ENCODE data around the gene AKAP6.

AKAP6 gene

DNA sequence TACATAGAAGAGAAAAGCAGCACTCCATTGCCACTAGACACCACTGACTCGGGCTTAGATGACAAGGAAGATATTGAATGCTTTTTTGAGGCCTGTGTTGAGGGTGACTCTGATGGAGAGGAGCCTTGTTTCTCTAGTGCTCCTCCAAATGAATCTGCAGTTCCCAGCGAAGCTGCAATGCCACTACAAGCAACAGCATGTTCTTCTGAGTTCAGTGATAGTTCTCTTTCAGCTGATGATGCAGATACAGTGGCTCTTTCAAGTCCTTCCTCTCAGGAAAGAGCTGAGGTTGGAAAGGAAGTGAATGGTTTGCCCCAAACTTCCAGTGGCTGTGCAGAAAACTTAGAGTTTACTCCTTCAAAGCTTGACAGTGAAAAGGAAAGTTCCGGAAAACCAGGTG lies 495.1 kb downstream of the AKAP6 start:
- peaks cover 14% of the 10 kb centered on the region for H3K4me1 ChIP-seq (ENCODE audit: insufficient read depth, low read length)
- no peak overlapping the region for H3K27ac ChIP-seq (ENCODE audit: low read depth, low read length)
- no peaks in the 10 kb centered on the region for H3K27me3 ChIP-seq (ENCODE audit: control insufficient read depth in 1 of 2, insufficient read depth in 2 of 2, low read length in 2 of 2)
- no peak overlapping the region for H3K9ac ChIP-seq (ENCODE audit: low read length)
- H3K4me3 ChIP-seq (ENCODE audit: low read depth in 1 of 2, low read length in 2 of 2): no peak overlapping the region
- no peaks in the 10 kb centered on the region for H3K9me3 ChIP-seq (ENCODE audit: low read length)
- H3K36me3 ChIP-seq (ENCODE audit: insufficient read depth, low read length): no peaks in the 10 kb centered on the region

DNA sequence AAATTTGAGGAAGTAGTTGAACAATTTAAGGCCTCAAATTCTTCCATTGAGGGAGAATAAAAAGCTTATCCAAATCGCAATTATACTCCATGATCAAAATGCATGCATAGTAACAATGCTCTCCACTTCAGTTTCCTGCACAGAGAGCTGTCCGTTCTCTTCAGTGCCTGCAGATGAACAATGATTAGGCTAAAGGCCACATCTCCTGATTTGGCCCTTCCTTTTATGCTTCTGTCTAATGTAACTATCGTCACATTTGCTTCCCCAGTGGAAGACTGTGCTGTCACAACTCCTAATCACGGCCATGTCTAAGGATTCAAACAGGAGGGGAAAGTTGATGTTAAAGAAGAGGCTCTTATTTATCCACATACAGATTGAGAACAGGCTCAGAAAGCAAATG lies 496.0 kb downstream of the AKAP6 start:
- no peaks in the 10 kb centered on the region for H3K9me3 ChIP-seq (ENCODE audit: low read length)
- H3K4me3 ChIP-seq (ENCODE audit: low read depth in 1 of 2, low read length in 2 of 2): no peak overlapping the region
- H3K9ac ChIP-seq (ENCODE audit: low read length): no peak overlapping the region
- no peaks in the 10 kb centered on the region for H3K27me3 ChIP-seq (ENCODE audit: control insufficient read depth in 1 of 2, insufficient read depth in 2 of 2, low read length in 2 of 2)
- no peak overlapping the region for H3K27ac ChIP-seq (ENCODE audit: low read depth, low read length)
- H3K4me1 ChIP-seq (ENCODE audit: insufficient read depth, low read length): peaks cover 7% of the 10 kb centered on the region
- H3K36me3 ChIP-seq (ENCODE audit: insufficient read depth, low read length): no peaks in the 10 kb centered on the region

DNA sequence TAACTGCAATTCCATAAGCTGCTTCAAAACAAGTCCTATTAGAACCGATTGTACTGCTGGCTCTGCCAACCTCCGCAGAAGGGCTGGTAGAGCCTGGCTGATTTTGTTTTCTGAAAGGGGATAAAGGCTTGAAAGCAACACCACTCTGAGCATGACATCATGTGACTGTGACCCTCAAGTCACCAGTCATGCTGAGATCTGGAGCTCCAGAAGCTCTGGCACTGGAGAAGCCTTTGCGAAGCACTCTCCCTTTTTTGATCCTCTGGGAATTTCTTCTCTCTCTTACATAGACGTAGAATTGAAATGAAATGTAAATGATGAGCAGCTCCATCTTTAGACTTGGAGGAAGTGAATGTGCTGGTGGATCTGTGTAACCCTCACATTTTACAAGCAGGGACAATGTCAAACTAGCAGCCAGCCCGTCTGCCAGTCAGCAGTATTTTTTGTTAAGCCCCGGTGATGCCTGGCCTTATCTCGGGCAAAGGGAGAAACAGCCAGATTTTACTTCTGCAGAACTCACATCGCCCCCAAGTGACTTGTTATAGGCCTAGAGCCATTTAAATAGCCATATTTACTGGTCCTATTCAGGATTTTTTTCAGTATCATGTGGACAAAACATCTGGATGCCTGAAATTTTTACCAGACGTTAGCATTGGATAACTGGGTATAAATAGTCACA lies 497.4 kb downstream of the AKAP6 start:
- Histone ChIP-seq H3K9me3 (ENCODE audit: low read length) (no peaks in the 10 kb centered on the region), H3K9ac (ENCODE audit: low read length) (no peak overlapping the region), H3K27ac (ENCODE audit: low read depth, low read length) (no peak overlapping the region), H3K4me3 (ENCODE audit: low read depth in 1 of 2, low read length in 2 of 2) (no peak overlapping the region), H3K27me3 (ENCODE audit: control insufficient read depth in 1 of 2, insufficient read depth in 2 of 2, low read length in 2 of 2) (no peaks in the 10 kb centered on the region), H3K4me1 (ENCODE audit: insufficient read depth, low read length) (no peaks in the 10 kb centered on the region), H3K36me3 (ENCODE audit: insufficient read depth, low read length) (no peaks in the 10 kb centered on the region)

DNA sequence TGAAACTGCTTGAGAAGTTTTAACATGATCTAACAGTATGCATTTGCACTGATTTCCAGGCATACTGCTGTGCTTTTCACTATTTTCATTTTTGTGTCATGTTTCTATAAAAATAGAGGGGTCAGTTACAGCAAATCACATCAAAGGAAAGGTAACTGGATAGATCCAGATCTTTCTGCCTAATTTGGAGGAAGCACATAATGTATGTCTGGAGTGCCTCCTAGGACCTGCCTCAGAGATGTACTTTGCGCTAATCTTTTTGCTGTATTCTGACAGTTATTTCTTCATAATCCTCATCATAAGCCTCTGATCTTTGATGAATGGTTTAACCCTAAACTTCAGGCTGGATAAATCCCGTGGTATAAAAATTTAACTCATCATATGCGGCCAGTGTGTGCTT lies 498.4 kb downstream of the AKAP6 start:
- no peak overlapping the region for H3K27ac ChIP-seq (ENCODE audit: low read depth, low read length)
- no peaks in the 10 kb centered on the region for H3K4me1 ChIP-seq (ENCODE audit: insufficient read depth, low read length)
- H3K4me3 ChIP-seq (ENCODE audit: low read depth in 1 of 2, low read length in 2 of 2): no peak overlapping the region
- H3K36me3 ChIP-seq (ENCODE audit: insufficient read depth, low read length): no peaks in the 10 kb centered on the region
- H3K9me3 ChIP-seq (ENCODE audit: low read length): no peaks in the 10 kb centered on the region
- H3K27me3 ChIP-seq (ENCODE audit: control insufficient read depth in 1 of 2, insufficient read depth in 2 of 2, low read length in 2 of 2): no peaks in the 10 kb centered on the region
- no peak overlapping the region for H3K9ac ChIP-seq (ENCODE audit: low read length)

DNA sequence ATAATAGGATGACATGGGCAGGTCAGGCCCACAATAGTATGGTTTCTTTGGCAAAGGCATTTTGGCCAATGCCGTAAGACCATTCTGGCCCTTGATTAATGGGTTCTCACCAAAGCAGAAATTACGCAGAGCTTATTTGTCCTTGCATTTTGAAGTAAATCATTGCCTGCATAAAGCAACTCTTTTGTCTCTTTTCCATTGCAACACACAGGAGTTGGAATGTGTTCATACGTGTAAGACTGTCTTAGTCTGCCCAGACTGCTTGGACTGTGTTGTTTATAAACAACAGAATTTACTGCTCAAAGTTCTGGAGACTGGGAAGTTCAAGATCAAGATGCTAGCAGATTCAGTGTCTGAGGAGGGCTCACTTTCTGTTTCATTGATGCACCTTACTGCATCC lies 506.8 kb downstream of the AKAP6 start:
- Histone ChIP-seq H3K9ac (ENCODE audit: low read length) (no peak overlapping the region), H3K4me3 (ENCODE audit: low read depth in 1 of 2, low read length in 2 of 2) (no peak overlapping the region), H3K4me1 (ENCODE audit: insufficient read depth, low read length) (no peaks in the 10 kb centered on the region), H3K27ac (ENCODE audit: low read depth, low read length) (no peak overlapping the region), H3K36me3 (ENCODE audit: insufficient read depth, low read length) (no peaks in the 10 kb centered on the region), H3K9me3 (ENCODE audit: low read length) (no peaks in the 10 kb centered on the region), H3K27me3 (ENCODE audit: control insufficient read depth in 1 of 2, insufficient read depth in 2 of 2, low read length in 2 of 2) (no peaks in the 10 kb centered on the region)

DNA sequence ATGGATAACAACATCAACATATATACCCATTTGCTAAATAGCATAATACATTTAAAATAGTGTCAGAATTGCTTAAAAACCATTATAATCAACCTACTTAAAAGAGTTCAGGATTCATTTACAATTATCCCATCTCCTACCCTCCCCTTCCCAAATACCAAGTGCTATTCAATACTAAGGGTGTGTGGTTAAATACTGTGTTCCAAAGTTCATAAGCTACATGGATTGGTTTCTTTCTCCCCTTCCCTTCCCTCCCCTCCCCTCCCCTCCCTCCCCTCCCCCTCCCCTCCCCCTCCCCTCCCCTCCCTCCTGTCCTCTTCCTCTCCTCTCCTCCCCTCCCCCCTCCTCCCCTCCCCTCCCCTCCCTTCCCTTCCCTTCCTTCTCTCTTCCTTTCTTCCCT lies 512.6 kb downstream of the AKAP6 start:
- Histone ChIP-seq H3K36me3 (ENCODE audit: insufficient read depth, low read length) (no peaks in the 10 kb centered on the region), H3K4me3 (ENCODE audit: low read depth in 1 of 2, low read length in 2 of 2) (no peak overlapping the region), H3K27ac (ENCODE audit: low read depth, low read length) (no peak overlapping the region), H3K27me3 (ENCODE audit: control insufficient read depth in 1 of 2, insufficient read depth in 2 of 2, low read length in 2 of 2) (no peaks in the 10 kb centered on the region), H3K4me1 (ENCODE audit: insufficient read depth, low read length) (no peaks in the 10 kb centered on the region), H3K9me3 (ENCODE audit: low read length) (no peaks in the 10 kb centered on the region), H3K9ac (ENCODE audit: low read length) (no peak overlapping the region)

DNA sequence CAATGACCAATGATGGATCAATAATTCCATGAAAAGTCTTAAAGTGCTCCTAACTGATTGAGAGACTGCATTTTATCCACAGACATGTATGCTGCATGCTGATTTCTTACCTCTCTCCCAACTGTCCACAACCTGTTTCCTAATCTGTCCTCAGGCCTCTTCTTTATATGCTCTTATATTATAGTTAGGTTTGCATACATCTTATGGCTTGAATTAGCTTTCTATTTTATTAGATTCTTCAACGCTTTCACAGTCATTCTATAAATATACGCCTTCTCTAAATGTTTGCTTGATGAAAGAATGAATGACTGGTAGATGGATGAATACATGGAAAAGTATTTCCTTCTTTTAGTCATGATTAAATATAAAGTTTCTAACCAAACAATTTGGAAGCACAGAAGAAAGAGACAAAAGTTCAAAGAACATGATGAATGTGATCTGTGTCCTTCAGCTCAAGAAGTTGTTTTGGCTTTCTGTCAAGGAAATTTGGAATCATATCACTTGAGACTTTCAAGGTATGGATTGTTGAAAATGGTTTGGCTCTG lies 517.8 kb downstream of the AKAP6 start:
- Histone ChIP-seq H3K36me3 (ENCODE audit: insufficient read depth, low read length) (no peaks in the 10 kb centered on the region), H3K4me3 (ENCODE audit: low read depth in 1 of 2, low read length in 2 of 2) (no peak overlapping the region), H3K27me3 (ENCODE audit: control insufficient read depth in 1 of 2, insufficient read depth in 2 of 2, low read length in 2 of 2) (no peaks in the 10 kb centered on the region), H3K9me3 (ENCODE audit: low read length) (no peaks in the 10 kb centered on the region), H3K9ac (ENCODE audit: low read length) (no peak overlapping the region), H3K27ac (ENCODE audit: low read depth, low read length) (no peak overlapping the region), H3K4me1 (ENCODE audit: insufficient read depth, low read length) (no peaks in the 10 kb centered on the region)

DNA sequence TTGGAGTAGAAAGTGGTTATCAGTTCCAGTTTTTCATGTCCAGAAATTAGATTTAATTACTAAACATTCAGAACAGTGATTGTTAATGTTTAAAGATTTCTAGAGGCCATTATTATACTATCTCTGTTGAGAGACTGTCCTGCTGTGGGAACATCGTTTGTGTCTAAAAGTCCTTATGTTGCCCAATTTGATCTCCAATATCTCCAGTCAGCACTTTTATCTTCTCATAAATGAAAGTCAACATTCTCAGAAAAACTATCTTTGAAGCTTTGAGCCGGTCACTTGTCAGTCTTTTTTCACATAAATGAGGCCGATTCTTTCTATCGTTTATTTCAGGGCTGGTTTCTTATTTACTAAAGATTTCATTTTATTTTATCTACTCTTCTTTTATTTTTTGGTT lies 518.8 kb downstream of the AKAP6 start:
- Histone ChIP-seq H3K9ac (ENCODE audit: low read length) (no peak overlapping the region), H3K27me3 (ENCODE audit: control insufficient read depth in 1 of 2, insufficient read depth in 2 of 2, low read length in 2 of 2) (no peaks in the 10 kb centered on the region), H3K27ac (ENCODE audit: low read depth, low read length) (no peak overlapping the region), H3K9me3 (ENCODE audit: low read length) (no peaks in the 10 kb centered on the region), H3K36me3 (ENCODE audit: insufficient read depth, low read length) (no peaks in the 10 kb centered on the region), H3K4me1 (ENCODE audit: insufficient read depth, low read length) (no peaks in the 10 kb centered on the region), H3K4me3 (ENCODE audit: low read depth in 1 of 2, low read length in 2 of 2) (no peak overlapping the region)

DNA sequence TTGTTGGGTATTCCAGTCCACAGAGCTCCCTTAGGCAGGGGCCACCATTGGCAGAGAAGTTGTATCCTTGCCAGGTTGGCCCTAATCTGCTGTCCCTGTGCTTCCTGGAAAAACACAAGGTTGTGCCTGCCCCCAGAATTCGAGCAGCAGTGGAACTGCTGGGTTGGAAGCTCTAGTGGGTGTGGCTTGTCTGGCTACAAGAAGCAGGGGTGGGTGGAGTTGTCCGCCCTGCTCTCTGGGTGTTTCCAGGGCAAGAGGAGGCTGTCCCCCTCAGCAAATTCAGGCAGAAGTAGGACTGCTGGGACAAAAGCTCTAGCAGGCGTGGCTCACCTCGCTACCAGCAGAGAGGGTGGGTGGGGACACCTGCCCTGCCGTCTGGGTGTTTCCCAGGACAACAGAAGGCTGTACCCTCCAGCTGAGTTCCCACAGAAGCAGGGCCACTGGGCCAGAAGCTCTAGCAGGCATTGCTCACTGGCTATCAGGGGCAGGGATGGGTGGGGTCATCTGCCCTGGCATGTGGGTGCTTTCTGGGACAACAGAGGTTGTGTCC lies 536.8 kb downstream of the AKAP6 start:
- Histone ChIP-seq H3K9me3 (ENCODE audit: low read length) (no peaks in the 10 kb centered on the region), H3K4me1 (ENCODE audit: insufficient read depth, low read length) (no peaks in the 10 kb centered on the region), H3K27ac (ENCODE audit: low read depth, low read length) (no peak overlapping the region), H3K4me3 (ENCODE audit: low read depth in 1 of 2, low read length in 2 of 2) (no peak overlapping the region), H3K27me3 (ENCODE audit: control insufficient read depth in 1 of 2, insufficient read depth in 2 of 2, low read length in 2 of 2) (no peaks in the 10 kb centered on the region), H3K9ac (ENCODE audit: low read length) (no peak overlapping the region), H3K36me3 (ENCODE audit: insufficient read depth, low read length) (no peaks in the 10 kb centered on the region)

DNA sequence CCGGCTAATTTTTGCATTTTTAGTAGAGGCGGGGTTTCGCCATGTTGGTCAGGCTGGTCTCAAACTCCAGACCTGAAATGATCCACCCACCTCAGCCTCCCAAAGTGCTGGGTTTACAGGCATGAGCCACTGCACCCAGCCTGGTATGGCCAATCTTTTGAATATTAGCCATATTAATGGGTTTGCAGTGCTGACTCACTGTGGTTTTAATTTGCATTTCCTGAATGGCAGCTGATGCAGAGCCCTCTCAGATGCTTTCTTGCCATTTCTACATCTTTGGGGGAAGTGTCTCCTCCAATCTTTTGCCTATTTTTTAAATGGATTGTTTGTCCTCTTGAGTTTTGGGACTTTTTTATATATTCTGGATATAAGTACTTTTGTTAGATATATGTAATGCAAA lies 554.1 kb downstream of the AKAP6 start:
- no peaks in the 10 kb centered on the region for H3K36me3 ChIP-seq (ENCODE audit: insufficient read depth, low read length)
- H3K9ac ChIP-seq (ENCODE audit: low read length): no peak overlapping the region
- no peak overlapping the region for H3K27ac ChIP-seq (ENCODE audit: low read depth, low read length)
- H3K27me3 ChIP-seq (ENCODE audit: control insufficient read depth in 1 of 2, insufficient read depth in 2 of 2, low read length in 2 of 2): no peaks in the 10 kb centered on the region
- no peak overlapping the region for H3K4me3 ChIP-seq (ENCODE audit: low read depth in 1 of 2, low read length in 2 of 2)
- H3K4me1 ChIP-seq (ENCODE audit: insufficient read depth, low read length): no peaks in the 10 kb centered on the region
- no peaks in the 10 kb centered on the region for H3K9me3 ChIP-seq (ENCODE audit: low read length)
